GM12892 (cell line): ENCODE measurements around the gene THOC6.

Experiments used
- POLR2A ChIP-seq: IDR thresholded peaks from 2 replicates; pipeline ENCODE4 v1.6.1; 2011; ENCODE audit warnings: low read depth, low read length, control low read depth
- POLR2AphosphoS5 ChIP-seq: IDR thresholded peaks from 2 replicates; pipeline ENCODE4 v1.6.1; 2011; ENCODE audit warnings: low read depth, low read length, control low read depth
- TAF1 ChIP-seq: IDR thresholded peaks from 2 replicates; pipeline ENCODE4 v1.6.1; 2011; ENCODE audit warnings: low read depth, mild to moderate bottlenecking, control low read depth, low read length, borderline replicate concordance

GRCh38 chr16:2986623-2987188 is 37.1 kb upstream of the THOC6 start:
- TF ChIP-seq POLR2A (no peak), POLR2AphosphoS5 (no peak), TAF1 (no peak)
